ENCODE measurements around the gene C3orf62.
A peak's percentile ranks its signal among the peaks of the same experiment; 100 is the strongest.
"Not testable (repeated sequence)": the region's sequence is repeated elsewhere in the genome, so short reads cannot be mapped to it uniquely, and the experiment has no call there.

C3orf62 gene

DNA sequence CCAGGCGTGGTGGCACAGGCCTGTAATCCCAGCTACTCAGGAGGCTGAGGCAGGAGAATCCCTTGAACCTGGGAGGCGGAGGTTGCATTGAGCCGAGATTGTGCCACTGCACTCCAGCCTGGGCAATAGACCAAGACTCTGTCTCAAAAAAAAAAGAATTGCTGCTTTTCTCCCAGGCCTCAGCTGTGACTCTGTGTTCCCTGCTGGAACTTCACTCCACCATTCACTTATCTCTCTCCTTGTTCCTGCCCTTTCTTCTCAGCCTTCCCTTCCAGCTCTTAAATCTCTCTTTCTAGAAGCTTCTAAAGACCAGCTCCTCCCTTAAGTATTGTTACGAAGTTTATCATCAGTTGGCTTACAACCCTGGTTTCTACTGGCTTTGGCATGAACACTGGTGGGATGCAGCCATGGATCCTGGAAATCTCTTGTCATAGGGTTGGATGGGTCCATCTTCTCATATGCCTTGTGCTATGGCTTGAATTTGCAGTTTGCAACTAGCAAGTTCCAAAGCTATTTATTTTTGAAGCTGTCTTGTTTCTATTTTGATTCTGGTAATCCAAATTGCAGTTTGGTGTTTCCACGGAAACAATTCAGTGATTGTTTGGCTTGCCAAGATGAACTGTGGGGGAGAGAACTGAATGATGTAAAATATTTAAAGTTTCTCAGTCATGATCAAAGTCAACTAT, 10.5 kb downstream of the C3orf62 start:
- DNase-seq, result no peak

DNA sequence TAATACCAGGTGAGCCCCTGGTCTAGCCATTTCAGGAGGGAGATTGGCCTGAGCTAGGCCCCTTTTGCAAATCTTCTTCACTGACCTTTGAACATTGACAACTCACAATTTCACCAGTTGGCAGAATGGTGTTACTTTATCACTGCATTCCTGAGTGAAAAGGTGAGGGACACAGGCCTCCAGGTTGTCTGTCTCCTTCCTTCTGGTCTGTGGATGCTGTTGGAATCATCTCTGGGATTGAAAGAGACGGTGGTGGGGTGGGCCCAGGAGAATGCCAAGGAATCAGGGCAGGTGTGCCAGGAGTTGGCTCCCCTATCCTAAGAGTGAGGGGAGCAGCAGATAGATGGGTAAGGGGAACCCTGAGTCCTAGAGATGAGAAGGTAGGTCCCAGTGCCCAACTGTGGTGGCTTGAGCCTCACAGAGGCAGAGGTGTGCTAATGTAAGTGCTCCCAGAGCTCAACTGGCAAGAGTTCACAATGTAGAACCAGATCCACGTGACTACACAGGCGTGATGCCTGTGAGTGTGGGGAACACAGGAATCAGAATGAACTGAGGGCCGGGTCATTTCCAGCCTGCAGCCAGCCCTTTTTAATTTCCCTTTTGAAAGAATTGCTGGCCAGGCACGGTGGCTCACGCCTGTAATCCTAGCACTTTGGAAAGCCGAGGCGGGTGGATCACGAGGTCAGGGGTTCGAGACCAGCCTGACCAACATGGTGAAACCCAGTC, 11.2 kb downstream of the C3orf62 start:
- no peak for DNase-seq

DNA sequence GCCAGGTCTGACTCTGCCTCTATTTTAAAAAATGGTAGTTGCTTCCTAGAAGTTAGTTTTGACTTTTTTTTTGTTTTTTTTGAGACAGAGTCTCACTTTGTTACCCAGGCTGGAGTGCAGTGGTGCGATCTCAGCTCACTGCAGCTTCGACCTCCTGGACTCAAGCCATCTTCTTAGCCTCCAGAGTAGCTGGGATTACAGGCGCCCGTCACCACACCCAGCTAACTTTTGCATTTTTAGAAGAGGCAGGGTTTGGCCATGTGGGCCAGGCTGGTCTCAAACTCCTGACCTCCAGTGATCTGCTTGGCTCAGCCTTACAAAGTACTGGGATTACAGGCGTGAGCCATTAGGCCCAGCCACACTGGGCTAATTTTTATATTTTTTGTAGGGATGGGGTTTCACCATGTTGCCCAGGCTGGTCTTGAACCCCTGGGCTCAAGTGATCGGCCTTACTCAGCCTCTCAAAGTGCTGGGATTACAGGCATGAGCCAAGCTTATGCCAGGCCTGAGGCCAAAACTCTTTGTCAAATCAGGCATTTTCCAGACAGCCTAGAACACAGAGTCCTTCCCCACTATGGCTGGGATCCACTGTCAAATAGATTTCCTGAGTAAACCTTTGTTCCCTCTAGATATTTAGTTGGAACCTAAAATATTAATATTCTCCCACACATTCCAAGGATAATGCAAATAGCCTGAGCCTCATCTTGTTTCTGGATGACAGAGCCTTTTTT, 13.7 kb downstream of the C3orf62 start:
- DNase-seq, result no peak

DNA sequence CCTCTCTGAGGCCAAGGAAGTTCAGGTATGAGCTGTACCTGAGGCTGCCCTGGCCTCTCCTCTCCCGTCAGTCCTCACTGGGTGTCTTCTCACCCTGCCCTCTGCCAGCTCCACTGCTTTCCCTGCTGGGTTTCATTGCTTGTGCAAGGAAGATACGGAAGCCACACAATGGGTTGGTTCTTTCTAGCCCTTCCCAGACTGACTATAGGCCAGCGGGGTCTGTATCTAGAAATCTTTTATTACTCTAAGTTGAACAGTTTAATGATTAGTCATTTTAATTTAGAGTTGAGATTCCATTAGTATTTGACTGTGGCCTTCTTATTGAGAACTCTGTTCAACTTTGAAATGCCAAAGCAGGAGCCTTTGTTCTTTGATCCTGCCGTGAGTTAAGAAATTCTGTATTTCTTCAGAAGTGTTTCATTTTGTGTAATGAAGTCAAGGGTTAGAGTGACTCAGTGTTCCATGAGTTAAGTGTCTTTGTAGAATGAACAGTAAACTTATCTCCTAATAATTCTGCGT, 16.2 kb downstream of the C3orf62 start:
- no peak for DNase-seq

DNA sequence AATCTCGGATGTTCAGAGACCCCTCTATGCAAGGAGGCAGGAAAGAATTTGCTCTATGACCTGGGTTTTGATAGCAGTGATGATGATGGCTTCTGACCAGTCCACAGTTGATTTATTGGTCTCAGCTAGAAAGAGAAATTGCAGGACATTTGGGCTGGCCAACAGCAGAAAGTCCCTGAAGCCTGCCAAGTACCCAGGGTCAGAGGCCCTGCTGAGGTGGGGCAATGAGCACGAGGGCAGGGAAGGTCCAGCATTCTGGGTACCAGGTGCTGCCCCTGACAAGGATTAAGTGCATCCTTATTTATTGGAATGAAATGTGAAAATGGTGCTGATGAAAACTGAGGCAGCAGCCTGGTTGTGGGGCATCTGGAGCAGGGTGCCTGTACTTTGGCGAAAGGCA, 19.8 kb downstream of the C3orf62 start:
- DNase-seq, result no peak

DNA sequence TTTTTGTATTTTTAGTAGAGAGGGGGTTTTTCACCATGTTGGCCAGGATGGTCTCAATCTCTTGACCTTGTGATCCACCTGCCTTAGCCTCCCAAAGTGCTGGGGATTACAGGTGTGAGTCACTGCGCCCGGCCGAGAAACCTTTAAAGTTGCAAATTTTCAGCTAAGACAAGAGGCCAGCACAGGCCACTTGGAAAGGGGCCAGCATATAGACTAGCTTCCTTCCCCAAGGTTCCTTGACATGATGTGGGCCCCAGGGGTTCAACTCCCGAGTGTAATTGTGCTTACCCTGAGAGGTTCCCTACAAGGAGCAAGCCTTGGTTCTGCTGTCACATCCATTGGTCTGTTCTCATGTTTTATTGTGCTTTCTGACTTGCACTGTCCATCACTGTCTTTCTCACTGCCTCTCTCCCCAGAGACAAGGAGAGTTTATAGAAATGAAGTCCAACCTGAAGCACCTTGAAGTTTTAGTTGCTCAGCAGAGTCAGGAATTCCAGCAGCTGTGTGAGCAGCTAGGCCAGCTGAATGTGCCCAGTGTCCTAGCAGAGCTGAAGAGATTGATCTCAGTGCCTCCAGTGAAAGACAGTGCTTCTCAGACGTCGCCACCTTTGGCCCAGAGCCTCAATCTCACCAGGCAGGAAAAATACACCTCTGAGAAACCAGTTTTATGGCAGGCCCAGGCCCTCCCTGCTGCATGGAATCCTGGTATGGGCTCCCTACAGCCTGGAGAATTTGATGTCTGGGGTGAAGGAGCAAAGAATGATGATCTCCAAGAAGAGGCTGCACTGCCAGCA, 21.1 kb downstream of the C3orf62 start:
- no peak for DNase-seq

DNA sequence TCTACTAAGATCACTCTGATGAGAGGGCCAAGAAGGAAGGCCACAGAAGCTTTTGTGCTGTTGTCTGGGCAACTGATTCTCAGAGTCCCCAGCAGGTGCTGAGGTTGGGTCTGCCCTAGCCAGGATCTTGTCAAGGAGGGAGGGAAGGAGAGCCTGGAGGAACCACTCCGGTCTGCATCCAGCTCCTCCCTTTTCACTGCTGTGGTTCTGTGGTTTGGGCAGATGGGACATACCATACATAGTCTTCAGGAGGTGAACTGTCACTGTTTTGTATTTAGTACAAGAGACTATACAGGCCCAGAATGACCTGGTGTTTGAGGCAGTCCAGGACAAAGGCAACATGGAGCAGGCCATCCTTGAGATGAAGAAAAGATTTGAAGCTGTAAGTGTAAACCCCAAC, 21.9 kb downstream of the C3orf62 start:
- DNase-seq, result peak; percentile 52

DNA sequence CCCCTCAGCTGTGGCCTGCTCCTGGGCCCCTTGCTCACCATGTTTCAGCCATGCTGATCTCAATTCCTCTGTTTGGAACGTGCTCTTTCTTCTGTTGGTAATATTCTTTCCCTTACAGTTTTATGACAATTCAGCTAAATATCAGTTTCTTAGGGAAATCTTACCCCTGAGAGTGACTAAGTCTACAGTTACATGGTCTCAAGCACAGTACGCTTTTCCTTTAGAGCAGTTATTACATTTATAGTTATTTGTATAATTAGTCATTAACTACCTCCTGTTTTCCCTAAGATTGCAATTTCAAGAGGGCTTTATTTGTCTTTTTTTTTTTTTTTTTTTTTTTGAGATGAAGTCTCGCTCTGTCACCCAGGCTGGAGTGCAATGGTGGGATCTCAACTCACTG, 23.5 kb downstream of the C3orf62 start:
- DNase-seq, result no peak

DNA sequence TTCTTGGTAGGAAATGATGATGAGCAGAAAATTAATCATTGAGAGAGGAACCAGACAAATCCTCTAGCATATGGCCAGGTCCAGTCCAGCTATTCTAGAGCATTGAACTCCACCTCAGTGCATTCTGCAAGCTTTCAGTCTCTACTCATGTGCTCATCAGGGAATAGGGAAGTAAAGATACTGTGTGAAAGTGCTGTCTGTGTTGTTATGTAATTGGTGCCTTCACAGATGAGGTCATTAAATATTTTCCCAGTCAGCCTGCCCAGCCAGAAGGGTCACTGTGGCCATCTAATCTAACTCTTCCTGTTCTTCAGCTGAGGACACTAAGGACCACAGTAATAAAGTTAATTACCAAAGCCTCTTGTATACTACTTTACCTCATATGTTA, 28.2 kb downstream of the C3orf62 start:
- peak; percentile 63 for DNase-seq

DNA sequence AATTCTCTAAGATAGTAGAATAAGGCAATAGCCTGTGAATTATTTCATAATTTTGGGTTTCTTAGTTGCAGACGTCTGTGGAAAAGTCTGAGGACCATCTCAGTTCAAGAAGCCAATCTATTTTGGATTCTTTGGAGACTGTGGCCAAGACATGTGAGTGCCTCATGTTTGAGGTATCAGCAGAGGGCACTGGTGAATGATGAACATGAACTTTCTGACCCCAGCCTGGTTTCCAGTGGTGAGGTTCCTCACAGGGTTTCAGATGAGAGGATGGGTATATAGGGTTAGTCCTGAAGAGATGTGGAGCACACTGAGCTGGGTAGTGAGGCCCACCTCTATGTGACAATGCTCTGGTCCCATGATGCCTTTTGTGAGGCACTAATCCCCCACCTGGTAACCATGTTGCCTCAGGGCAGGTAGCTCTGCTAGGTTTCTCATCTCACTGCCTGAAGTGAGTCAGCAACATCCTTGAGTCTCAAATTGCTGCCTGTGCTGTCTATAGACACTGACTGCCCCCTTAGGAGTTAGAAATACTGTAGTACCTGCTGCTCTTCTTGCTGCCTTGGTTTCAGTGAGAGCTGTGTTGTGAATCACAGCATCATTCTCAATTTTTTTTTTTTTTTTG, 32.3 kb downstream of the C3orf62 start:
- DNase-seq, result peak; percentile 53

DNA sequence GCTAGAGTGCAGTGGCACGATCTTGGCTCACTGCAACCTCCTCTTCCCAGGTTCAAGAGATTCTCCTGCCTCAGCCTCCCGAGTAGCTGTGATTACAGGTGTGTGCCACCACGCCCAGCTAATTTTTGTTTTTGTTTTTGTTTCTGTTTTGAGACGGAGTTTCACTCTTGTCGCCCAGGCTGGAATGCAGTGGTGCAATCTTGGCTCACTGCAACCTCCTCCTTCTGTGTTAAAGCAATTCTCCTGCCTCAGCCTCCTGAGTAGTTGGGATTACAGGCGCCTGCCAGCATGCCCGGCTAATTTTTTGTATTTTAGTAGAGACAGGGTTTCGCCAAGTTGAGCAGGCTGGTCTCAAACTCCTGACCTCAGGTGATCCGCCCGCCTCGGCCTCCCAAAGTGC, 36.9 kb downstream of the C3orf62 start:
- DNase-seq, result not testable (repeated sequence)

DNA sequence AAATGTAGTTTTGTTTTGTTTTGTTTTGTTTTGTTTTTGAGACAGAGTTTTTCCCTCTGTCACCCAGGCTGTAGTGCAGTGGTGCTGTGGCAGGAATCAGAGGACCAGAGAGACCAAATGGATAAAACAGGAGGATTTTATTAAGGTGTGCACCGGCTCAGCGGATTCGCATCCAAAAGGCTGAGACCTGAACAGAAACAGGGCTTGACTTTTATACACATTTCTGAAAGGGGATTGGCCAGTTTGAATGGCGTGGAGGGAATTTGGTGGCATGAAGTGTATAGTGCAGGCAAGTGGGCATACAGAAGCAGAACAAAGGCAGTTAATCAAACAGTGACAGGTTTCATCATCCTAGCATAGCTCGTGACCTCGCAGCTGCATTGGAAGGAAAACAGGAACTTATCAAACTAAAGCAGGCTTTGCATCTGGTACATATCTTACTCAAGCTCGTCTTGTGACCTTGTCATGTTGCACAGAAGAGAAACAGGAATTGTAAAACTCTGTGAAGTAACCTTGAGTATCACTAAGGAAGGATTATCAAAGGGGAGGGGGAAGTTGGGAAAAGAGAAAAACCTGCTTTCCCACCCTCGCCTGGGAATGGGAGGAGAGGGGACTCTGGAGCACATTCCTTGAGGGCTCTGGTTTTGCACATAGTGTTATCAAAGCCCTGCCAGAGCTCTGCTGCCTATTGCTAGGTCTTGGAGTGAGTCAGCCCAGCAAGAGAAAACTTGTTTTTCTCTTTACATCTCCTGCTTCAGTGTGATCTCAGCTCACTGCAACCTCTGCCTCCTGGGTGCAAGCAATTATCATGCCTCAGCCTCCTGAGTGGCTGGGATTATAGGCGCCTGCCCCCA, 38.5 kb downstream of the C3orf62 start:
- DNase-seq, result peak; percentile 99

DNA sequence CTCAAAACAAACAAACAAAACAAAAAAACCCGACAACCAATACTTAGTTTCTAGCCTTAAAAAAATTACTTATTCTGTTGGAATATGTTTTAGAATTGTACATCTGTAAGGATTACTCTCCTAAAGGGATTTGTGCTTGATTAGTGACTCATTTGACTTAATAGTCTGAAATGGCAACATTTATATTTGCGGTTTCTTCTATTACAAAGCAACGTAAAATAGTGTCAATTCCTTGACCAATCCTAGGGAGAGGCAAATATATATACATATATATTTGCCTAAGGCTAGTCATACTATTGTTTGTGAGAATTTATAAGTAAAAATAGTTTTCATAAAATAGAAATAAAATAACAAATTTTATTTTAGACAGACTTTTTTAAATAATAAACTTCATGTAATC, 39.7 kb downstream of the C3orf62 start:
- DNase-seq, result no peak

DNA sequence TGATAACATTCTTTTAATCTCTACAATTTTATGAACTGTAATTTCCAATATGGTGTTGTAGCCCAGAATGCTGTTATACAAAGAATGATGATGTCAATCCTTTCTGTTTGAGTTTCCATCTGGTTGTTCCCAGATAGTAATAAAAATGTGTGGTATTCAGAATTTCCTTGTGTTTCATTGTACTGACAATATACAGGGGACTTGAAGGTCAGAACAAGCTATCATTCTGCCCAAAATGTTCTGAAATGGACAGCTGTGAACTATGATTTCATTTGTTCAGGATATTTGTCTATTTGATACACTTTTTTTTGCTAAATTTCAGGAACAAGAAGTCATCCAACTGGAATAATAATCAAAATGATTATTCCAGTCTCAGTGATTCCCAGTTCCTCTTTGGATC, 40.8 kb downstream of the C3orf62 start:
- DNase-seq, result no peak

DNA sequence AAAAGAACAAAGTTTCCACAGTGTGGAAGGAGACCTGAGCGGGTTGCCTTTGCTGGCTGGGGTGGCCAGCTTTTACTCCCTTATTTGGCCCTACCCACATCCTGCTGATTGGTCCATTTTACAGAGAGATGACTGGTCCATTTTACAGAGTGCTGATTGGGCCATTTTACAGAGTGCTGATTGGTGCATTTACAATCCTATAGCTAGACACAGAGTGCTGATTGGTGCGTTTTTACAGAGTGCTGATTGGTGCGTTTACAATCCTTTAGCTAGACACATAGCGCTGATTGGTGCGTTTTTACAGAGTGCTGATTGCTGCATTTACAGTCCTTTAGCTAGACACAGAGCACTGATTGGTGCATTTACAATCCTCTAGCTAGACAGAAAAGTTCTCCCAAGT, 48.2 kb downstream of the C3orf62 start:
- DNase-seq, result not testable (repeated sequence)

DNA sequence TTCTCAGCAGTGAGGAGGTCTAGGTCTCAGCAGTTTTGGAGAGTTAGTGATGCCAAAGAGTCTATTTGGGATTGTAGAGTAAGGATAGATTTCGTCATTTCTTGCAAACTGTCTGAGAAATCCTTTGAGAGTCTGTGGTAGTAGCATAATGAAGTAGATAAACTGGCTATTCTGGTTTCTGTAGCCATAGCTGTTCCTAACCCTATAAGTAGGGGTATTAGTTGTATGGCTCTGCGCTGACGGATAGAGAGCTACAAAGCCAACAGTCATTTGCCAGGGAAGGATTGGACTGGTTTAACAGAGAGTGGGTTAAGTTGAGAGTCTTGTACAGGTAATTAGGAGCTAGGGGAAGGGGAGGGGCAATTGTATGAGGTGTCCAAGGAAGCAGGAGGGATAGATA, 55.0 kb downstream of the C3orf62 start:
- no peak for DNase-seq

DNA sequence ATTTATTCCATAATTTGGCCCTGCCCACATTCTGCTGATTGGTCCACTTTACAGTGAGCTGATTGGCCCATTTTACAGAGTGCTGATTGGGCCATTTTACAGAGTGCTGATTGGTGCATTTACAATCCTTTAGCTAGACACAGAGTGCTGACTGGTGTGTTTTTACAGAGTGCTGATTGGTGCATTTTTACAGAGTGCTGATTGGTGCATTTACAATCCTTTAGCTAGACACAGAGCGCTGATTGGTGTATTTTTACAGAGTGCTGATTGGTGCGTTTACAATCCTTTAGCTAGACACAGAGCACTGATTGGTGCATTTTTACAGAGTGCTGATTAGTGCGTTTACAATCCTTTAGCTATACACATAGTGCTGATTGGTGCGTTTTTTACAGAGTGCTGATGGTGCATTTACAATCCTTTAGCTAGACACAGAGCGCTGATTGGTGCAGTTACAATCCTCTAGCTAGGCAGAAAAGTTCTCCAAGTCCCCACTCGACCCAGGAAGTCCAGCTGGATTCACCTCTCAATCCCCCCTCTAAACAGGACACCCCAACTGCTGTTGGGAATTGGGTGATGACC, 56.0 kb downstream of the C3orf62 start:
- not testable (repeated sequence) for DNase-seq

DNA sequence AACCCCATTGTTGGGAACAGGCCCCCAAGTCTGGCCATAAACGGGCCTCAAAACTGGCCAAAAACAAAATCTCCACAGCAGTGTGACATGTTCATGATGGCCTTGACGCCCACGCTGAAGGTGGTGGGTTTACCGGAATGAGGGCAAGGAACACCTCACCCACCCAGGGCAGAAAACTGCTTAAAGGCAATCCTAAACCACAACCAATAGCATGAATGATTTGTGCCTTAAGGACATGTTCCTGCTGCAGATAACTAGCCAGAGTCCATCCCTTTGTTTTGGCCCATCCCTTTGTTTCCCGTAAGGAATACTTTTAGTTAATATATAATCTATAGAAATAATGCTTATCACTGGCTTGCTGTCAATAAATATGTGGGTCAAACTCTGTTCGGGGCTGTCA, 57.9 kb downstream of the C3orf62 start:
- no peak for DNase-seq
